ENCODE results near the gene RTN4R.

Gene RTN4R

GRCh38 chr22:20212754-20213699 is 55.1 kb downstream of the RTN4R start:
- Histone ChIP-seq H4K20me1 (ENCODE audit: insufficient read depth, low read length, poor library complexity, severe bottlenecking) (no peaks in the 10 kb centered on the region), H2AFZ (ENCODE audit: low read length) (no peak overlapping the region), H3K9ac (ENCODE audit: low read depth, low read length, poor library complexity, severe bottlenecking) (no peak overlapping the region), H3F3A (ENCODE audit: low read depth) (no peaks in the 10 kb centered on the region), H3K4me3 (ENCODE audit: low read length, poor library complexity, severe bottlenecking) (no peak overlapping the region), H3K79me2 (ENCODE audit: insufficient read depth, low read length) (no peaks in the 10 kb centered on the region), H3K36me3 (ENCODE audit: insufficient read depth, low read length) (no peaks in the 10 kb centered on the region), H3K9me3 (ENCODE audit: insufficient read depth, low read depth, low read length) (no peaks in the 10 kb centered on the region), H3K27me3 (ENCODE audit: insufficient read depth, low read length, poor library complexity, severe bottlenecking) (no peaks in the 10 kb centered on the region), H3K9me2 (replicated peaks; ENCODE audit: low read depth, low read length) (no peaks in the 10 kb centered on the region), H3K4me2 (ENCODE audit: low read depth, low read length, poor library complexity, severe bottlenecking) (no peak overlapping the region), H3K4me1 (ENCODE audit: insufficient read depth, low read length, poor library complexity, severe bottlenecking) (peaks cover 1% of the 10 kb centered on the region)
- TF ChIP-seq CTCF (conservative IDR thresholded peaks at IDR 0.05; ENCODE audit: low read length): no peak
- TF ChIP-seq EZH2phosphoT487 (IDR thresholded peaks at IDR 0.05; ENCODE audit: borderline replicate concordance): no peak

DNA sequence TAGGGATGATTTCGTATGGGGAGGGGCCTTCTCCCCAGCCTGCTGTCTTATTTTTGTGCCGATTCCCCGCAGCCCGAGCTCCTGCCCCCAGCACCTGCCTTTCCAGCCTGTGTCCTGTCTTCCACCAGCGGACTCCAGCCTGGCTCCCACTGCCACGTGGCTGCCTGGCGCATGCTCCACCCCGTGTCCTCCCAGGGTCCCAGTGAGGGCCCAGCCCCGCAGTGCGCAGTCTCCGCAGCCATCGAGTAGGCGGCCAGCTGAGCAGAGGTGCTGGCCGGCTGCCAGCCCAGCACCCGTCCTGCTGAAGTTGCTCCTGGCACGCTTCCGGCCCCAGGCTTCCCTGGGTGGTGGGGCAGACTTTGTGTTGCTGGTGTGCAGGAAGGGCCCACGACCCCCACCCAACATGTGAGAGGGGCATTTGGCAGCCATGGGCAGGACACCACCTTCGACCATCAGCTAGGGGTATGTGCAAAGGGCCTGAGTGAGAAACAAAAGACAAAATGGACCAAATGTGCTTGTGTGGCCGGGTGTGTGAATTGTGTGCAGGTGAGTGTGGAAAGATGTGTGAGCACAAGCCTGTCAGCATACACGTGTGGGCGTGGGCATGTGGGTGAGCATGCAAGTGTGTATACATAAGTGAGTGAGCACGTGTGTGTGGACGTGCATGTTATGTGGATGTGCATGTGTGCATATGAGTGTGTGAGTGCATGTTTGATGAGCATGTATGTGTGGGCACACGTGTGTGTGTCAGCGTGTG is 55.9 kb downstream of the RTN4R start:
- H3K36me3 ChIP-seq (ENCODE audit: insufficient read depth, low read length): no peaks in the 10 kb centered on the region
- H3K4me1 ChIP-seq (ENCODE audit: insufficient read depth, low read length, poor library complexity, severe bottlenecking): peaks cover 10% of the 10 kb centered on the region
- no peak overlapping the region for H3K9ac ChIP-seq (ENCODE audit: low read depth, low read length, poor library complexity, severe bottlenecking)
- no peak for TF ChIP-seq EZH2phosphoT487 (IDR thresholded peaks at IDR 0.05; ENCODE audit: borderline replicate concordance)
- no peak for TF ChIP-seq CTCF (conservative IDR thresholded peaks at IDR 0.05; ENCODE audit: low read length)
- H3K4me2 ChIP-seq (ENCODE audit: low read depth, low read length, poor library complexity, severe bottlenecking): no peak overlapping the region
- no peak overlapping the region for H2AFZ ChIP-seq (ENCODE audit: low read length)
- no peaks in the 10 kb centered on the region for H3F3A ChIP-seq (ENCODE audit: low read depth)
- no peaks in the 10 kb centered on the region for H3K9me2 ChIP-seq (replicated peaks; ENCODE audit: low read depth, low read length)
- no peaks in the 10 kb centered on the region for H3K27me3 ChIP-seq (ENCODE audit: insufficient read depth, low read length, poor library complexity, severe bottlenecking)
- peaks cover 6% of the 10 kb centered on the region; the same call in 1 of the 2 replicates for H3K79me2 ChIP-seq (ENCODE audit: insufficient read depth, low read length)
- no peak overlapping the region for H3K4me3 ChIP-seq (ENCODE audit: low read length, poor library complexity, severe bottlenecking)
- H3K9me3 ChIP-seq (ENCODE audit: insufficient read depth, low read depth, low read length): no peaks in the 10 kb centered on the region
- H4K20me1 ChIP-seq (ENCODE audit: insufficient read depth, low read length, poor library complexity, severe bottlenecking): no peaks in the 10 kb centered on the region

DNA sequence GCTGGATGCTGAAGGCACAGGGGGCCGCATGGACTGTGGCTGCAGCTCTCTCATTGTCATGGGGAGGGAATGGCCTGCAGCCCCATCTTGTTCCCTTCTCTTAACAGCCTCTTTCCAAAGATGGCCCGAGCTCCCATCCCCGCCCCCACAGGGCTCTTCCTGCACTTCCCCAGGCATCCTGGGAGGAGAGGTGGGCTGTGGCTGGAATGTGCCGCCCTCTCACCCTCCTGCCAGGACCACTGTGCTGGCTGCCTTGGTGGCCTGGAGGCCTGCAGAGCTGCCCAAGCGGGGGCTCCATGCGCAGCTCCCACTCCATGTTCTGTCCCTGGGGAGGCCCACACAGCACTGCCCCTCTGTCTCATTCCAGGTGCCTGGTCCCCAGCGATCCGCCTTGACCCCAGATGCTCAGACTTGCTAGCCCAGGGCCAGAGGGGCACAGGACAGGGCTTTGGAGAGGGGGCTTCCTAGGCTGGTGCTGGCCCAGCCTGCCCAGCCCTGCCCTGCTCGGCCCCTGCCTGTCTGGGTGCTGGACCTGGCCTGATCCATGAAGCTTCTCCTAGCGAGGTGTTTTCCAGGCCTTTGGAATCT is 56.6 kb downstream of the RTN4R start:
- Histone ChIP-seq H3K4me2 (ENCODE audit: low read depth, low read length, poor library complexity, severe bottlenecking) (no peak overlapping the region), H4K20me1 (ENCODE audit: insufficient read depth, low read length, poor library complexity, severe bottlenecking) (no peaks in the 10 kb centered on the region), H3K9me3 (ENCODE audit: insufficient read depth, low read depth, low read length) (no peaks in the 10 kb centered on the region), H3K79me2 (ENCODE audit: insufficient read depth, low read length) (peaks cover 12% of the 10 kb centered on the region; the same call in 1 of the 2 replicates), H3K9ac (ENCODE audit: low read depth, low read length, poor library complexity, severe bottlenecking) (no peak overlapping the region), H3K36me3 (ENCODE audit: insufficient read depth, low read length) (no peaks in the 10 kb centered on the region), H3K4me3 (ENCODE audit: low read length, poor library complexity, severe bottlenecking) (no peak overlapping the region), H3K27me3 (ENCODE audit: insufficient read depth, low read length, poor library complexity, severe bottlenecking) (no peaks in the 10 kb centered on the region), H3K9me2 (replicated peaks; ENCODE audit: low read depth, low read length) (no peaks in the 10 kb centered on the region), H3K4me1 (ENCODE audit: insufficient read depth, low read length, poor library complexity, severe bottlenecking) (peaks cover 12% of the 10 kb centered on the region), H2AFZ (ENCODE audit: low read length) (no peak overlapping the region), H3F3A (ENCODE audit: low read depth) (no peaks in the 10 kb centered on the region)
- TF ChIP-seq EZH2phosphoT487 (IDR thresholded peaks at IDR 0.05; ENCODE audit: borderline replicate concordance) (no peak), CTCF (conservative IDR thresholded peaks at IDR 0.05; ENCODE audit: low read length) (no peak)

Data from Loucy (cell line).